OCI-LY7 (cell line): Measurements from ENCODE around the gene EIPR1.

ENCODE experiments used
- EZH2phosphoT487 ChIP-seq: fragments of 200-600 bp; sonication (generic); IDR thresholded peaks from 2 replicates; pipeline ENCODE4 v1.6.1; 2018; ENCODE audit warnings: low read depth, borderline replicate concordance, mild to moderate bottlenecking, mixed run types, antibody characterized with exemption, low read length, moderate library complexity, mixed read lengths
- TF ChIP-seq, protein P1 (sequence below): fragments of 200-600 bp; sonication (generic); conservative IDR thresholded peaks from 2 replicates; pipeline ENCODE4 v1.5.1; 2014; ENCODE audit warnings: mild to moderate bottlenecking, antibody characterized with exemption, low read length, moderate library complexity, mixed read lengths

DNA sequence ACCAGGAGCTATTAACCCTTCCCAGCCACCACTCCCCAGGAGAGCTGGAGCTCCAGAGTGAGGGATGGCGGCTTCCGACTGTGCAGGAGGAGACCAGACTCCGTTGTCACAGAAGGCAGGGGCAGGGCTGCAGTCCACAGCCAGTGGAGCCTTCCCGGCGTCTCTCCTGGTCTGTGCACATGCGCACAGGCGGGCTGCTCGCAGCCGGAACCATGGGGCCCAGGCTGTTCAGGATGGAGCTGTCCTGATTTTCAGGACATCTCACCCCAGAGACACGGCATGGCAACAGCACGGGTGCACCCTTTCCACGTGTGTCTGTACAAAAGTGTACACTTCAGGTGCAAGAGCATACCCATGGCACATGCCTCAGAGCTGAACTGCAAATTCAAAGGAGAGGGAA is 28.9 kb downstream of the EIPR1 start:
- TF ChIP-seq, protein P1, sequence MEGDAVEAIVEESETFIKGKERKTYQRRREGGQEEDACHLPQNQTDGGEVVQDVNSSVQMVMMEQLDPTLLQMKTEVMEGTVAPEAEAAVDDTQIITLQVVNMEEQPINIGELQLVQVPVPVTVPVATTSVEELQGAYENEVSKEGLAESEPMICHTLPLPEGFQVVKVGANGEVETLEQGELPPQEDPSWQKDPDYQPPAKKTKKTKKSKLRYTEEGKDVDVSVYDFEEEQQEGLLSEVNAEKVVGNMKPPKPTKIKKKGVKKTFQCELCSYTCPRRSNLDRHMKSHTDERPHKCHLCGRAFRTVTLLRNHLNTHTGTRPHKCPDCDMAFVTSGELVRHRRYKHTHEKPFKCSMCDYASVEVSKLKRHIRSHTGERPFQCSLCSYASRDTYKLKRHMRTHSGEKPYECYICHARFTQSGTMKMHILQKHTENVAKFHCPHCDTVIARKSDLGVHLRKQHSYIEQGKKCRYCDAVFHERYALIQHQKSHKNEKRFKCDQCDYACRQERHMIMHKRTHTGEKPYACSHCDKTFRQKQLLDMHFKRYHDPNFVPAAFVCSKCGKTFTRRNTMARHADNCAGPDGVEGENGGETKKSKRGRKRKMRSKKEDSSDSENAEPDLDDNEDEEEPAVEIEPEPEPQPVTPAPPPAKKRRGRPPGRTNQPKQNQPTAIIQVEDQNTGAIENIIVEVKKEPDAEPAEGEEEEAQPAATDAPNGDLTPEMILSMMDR: no peak
- TF ChIP-seq EZH2phosphoT487: no peak
